NCI-H2171 treated with DMSO at 0.1 percent for 48 hours (cell line): ENCODE measurements around the gene IL27RA.
A peak's percentile ranks its signal among the peaks of the same experiment; 100 is the strongest.
"Not testable (repeated sequence)": the region's sequence is repeated elsewhere in the genome, so short reads cannot be mapped to it uniquely, and the experiment has no call there.

Experiments used
- DNase-seq: peaks from one replicate; lab custom pipeline; 2025; lab: John Stamatoyannopoulos, UW

The IL27RA gene

GRCh38 chr19:14030997-14031718 is 404 bp upstream of the IL27RA start:
- no peak for DNase-seq

- DNase-seq: no peak
These were observed 2.4 kb downstream of the IL27RA start for GRCh38 chr19:14033946-14034345.

- DNase-seq: not testable (repeated sequence)
These were observed 3.6 kb downstream of the IL27RA start for GRCh38 chr19:14035159-14035558.

GRCh38 chr19:14035706-14036105 is 4.1 kb downstream of the IL27RA start:
- no peak for DNase-seq

- DNase-seq: no peak
These were observed 7.6 kb downstream of the IL27RA start for GRCh38 chr19:14039181-14039580.

GRCh38 chr19:14042659-14043608 is 11.4 kb downstream of the IL27RA start:
- DNase-seq: not testable (repeated sequence)

GRCh38 chr19:14047866-14048265 is 16.3 kb downstream of the IL27RA start:
- DNase-seq: not testable (repeated sequence)

- peak; percentile 35 for DNase-seq
These were observed 17.0 kb downstream of the IL27RA start for GRCh38 chr19:14048443-14049153.

- DNase-seq: no peak
These were observed 18.9 kb downstream of the IL27RA start for GRCh38 chr19:14050512-14050911.

GRCh38 chr19:14050961-14051360 is 19.4 kb downstream of the IL27RA start:
- not testable (repeated sequence) for DNase-seq

- DNase-seq: no peak
These were observed 20.4 kb downstream of the IL27RA start for GRCh38 chr19:14051980-14052379.

- no peak for DNase-seq
These were observed 20.9 kb downstream of the IL27RA start for GRCh38 chr19:14052470-14052869.

GRCh38 chr19:14053032-14053431 is 21.5 kb downstream of the IL27RA start:
- no peak for DNase-seq

- DNase-seq: no peak
These were observed 21.9 kb downstream of the IL27RA start for GRCh38 chr19:14053500-14053899.

GRCh38 chr19:14054099-14054498 is 22.5 kb downstream of the IL27RA start:
- no peak for DNase-seq

GRCh38 chr19:14054721-14055120 is 23.2 kb downstream of the IL27RA start:
- DNase-seq: no peak

GRCh38 chr19:14055396-14055795 is 23.8 kb downstream of the IL27RA start:
- no peak for DNase-seq

GRCh38 chr19:14056069-14056666 is 24.6 kb downstream of the IL27RA start:
- DNase-seq: no peak

GRCh38 chr19:14056741-14057356 is 25.3 kb downstream of the IL27RA start:
- no peak for DNase-seq

GRCh38 chr19:14058182-14059092 is 26.9 kb downstream of the IL27RA start:
- no peak for DNase-seq
